Measurements from ENCODE around the gene AAK1. TPM values are rescaled to one million over a fixed set of nuclear protein-coding genes. Genes with fewer than 3 reads are reported as not detected.

Gene AAK1
- total and polyA plus RNA-seq, 2 experiments from 2014 or later = 39.0 to 52.4 TPM

DNA sequence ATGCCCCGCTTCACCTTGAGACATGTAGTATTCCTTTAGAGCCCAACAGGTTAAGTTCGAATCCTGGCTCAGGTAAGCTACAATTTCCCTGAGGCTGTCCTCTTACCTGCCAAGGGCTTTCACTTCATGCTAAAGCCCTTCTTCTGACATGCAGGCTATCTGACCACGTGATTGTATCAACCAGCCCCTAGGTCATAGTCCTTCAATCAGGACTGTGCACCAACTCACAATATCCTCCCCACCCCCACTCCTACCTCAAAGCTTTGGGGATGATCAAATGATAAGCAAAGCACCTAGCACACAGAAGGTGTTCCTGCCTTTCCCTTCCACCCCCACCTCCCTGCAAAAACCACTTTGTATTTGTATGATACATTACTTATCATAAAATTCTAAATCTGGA is 78.9 kb downstream of the AAK1 start (continued):
- TF ChIP-seq, protein P1, sequence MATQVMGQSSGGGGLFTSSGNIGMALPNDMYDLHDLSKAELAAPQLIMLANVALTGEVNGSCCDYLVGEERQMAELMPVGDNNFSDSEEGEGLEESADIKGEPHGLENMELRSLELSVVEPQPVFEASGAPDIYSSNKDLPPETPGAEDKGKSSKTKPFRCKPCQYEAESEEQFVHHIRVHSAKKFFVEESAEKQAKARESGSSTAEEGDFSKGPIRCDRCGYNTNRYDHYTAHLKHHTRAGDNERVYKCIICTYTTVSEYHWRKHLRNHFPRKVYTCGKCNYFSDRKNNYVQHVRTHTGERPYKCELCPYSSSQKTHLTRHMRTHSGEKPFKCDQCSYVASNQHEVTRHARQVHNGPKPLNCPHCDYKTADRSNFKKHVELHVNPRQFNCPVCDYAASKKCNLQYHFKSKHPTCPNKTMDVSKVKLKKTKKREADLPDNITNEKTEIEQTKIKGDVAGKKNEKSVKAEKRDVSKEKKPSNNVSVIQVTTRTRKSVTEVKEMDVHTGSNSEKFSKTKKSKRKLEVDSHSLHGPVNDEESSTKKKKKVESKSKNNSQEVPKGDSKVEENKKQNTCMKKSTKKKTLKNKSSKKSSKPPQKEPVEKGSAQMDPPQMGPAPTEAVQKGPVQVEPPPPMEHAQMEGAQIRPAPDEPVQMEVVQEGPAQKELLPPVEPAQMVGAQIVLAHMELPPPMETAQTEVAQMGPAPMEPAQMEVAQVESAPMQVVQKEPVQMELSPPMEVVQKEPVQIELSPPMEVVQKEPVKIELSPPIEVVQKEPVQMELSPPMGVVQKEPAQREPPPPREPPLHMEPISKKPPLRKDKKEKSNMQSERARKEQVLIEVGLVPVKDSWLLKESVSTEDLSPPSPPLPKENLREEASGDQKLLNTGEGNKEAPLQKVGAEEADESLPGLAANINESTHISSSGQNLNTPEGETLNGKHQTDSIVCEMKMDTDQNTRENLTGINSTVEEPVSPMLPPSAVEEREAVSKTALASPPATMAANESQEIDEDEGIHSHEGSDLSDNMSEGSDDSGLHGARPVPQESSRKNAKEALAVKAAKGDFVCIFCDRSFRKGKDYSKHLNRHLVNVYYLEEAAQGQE (IDR thresholded peaks at IDR 0.05; ENCODE audit: unreplicated experiment) = no peak
- TF ChIP-seq EZH2phosphoT487 (IDR thresholded peaks at IDR 0.05; ENCODE audit: unreplicated experiment) (no peak), STAT1 (IDR thresholded peaks at IDR 0.05; ENCODE audit: unreplicated experiment) (no peak), ZNF331 (CRISPR knock-in tag; IDR thresholded peaks at IDR 0.05; ENCODE audit: low read depth) (no peak), EZH2 (IDR thresholded peaks at IDR 0.05; ENCODE audit: low read depth, unreplicated experiment) (no peak)

DNA sequence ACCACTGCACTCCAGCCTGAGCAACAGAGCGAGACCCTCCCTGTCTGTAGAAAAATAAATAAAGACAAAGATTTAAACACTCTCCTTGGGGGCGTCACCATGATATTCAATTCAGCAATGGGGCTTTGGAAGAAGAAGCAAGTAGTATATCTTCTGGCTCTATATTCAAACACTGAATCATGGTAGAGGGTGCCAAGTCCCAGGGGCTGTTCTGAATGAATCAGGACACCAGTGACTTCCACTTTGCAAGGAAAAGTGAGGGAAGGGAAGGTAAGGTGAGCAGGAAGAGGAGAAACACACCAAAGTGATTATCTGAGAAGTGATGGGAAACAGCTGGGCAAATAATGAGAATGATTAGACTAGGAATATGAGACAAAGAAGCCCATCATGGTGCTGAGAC is 80.5 kb downstream of the AAK1 start:
- Histone ChIP-seq H3K9me2 (ENCODE audit: insufficient read depth) (no peaks in the 10 kb centered on the region), H4K20me1 (replicated peaks; ENCODE audit: insufficient read depth) (no peaks in the 10 kb centered on the region; the same call in 1 of the 2 replicates), H3F3A (replicated peaks; ENCODE audit: low read depth) (no peaks in the 10 kb centered on the region), H3K27me3 (ENCODE audit: insufficient read depth) (no peaks in the 10 kb centered on the region), H3K36me3 (ENCODE audit: insufficient read depth) (no peaks in the 10 kb centered on the region), H3K27ac (ENCODE audit: low read depth) (no peak overlapping the region), H3K79me2 (replicated peaks; ENCODE audit: insufficient read depth) (peaks cover 23% of the 10 kb centered on the region), H3K4me1 (ENCODE audit: insufficient read depth) (peaks cover 13% of the 10 kb centered on the region; the same call in 1 of the 2 replicates), H2AFZ (no peak overlapping the region), H3K4me3 (no peak overlapping the region), H3K4me2 (no peak overlapping the region)
- Mint-ChIP-seq H3K27ac (no peak overlapping the region), H3K27me3 (ENCODE audit: insufficient read depth, low read depth, poor library complexity) (no peaks in the 10 kb centered on the region), H3K4me3 (no peak overlapping the region), H3K4me1 (peaks cover 11% of the 10 kb centered on the region), H3K9me3 (no peaks in the 10 kb centered on the region), H3K36me3 (ENCODE audit: low read depth) (no peaks in the 10 kb centered on the region)
- no peak for DNase-seq (ENCODE audit: low spot score)
- no peak for ATAC-seq
- TF ChIP-seq, protein P2, sequence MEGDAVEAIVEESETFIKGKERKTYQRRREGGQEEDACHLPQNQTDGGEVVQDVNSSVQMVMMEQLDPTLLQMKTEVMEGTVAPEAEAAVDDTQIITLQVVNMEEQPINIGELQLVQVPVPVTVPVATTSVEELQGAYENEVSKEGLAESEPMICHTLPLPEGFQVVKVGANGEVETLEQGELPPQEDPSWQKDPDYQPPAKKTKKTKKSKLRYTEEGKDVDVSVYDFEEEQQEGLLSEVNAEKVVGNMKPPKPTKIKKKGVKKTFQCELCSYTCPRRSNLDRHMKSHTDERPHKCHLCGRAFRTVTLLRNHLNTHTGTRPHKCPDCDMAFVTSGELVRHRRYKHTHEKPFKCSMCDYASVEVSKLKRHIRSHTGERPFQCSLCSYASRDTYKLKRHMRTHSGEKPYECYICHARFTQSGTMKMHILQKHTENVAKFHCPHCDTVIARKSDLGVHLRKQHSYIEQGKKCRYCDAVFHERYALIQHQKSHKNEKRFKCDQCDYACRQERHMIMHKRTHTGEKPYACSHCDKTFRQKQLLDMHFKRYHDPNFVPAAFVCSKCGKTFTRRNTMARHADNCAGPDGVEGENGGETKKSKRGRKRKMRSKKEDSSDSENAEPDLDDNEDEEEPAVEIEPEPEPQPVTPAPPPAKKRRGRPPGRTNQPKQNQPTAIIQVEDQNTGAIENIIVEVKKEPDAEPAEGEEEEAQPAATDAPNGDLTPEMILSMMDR (conservative IDR thresholded peaks at IDR 0.05; ENCODE audit: low read depth in 2 of 2) = no peak
- TF ChIP-seq STAT1 (IDR thresholded peaks at IDR 0.05; ENCODE audit: unreplicated experiment) = no peak
- TF ChIP-seq ZNF331 (CRISPR knock-in tag; IDR thresholded peaks at IDR 0.05; ENCODE audit: low read depth) = no peak
- TF ChIP-seq, protein P3, sequence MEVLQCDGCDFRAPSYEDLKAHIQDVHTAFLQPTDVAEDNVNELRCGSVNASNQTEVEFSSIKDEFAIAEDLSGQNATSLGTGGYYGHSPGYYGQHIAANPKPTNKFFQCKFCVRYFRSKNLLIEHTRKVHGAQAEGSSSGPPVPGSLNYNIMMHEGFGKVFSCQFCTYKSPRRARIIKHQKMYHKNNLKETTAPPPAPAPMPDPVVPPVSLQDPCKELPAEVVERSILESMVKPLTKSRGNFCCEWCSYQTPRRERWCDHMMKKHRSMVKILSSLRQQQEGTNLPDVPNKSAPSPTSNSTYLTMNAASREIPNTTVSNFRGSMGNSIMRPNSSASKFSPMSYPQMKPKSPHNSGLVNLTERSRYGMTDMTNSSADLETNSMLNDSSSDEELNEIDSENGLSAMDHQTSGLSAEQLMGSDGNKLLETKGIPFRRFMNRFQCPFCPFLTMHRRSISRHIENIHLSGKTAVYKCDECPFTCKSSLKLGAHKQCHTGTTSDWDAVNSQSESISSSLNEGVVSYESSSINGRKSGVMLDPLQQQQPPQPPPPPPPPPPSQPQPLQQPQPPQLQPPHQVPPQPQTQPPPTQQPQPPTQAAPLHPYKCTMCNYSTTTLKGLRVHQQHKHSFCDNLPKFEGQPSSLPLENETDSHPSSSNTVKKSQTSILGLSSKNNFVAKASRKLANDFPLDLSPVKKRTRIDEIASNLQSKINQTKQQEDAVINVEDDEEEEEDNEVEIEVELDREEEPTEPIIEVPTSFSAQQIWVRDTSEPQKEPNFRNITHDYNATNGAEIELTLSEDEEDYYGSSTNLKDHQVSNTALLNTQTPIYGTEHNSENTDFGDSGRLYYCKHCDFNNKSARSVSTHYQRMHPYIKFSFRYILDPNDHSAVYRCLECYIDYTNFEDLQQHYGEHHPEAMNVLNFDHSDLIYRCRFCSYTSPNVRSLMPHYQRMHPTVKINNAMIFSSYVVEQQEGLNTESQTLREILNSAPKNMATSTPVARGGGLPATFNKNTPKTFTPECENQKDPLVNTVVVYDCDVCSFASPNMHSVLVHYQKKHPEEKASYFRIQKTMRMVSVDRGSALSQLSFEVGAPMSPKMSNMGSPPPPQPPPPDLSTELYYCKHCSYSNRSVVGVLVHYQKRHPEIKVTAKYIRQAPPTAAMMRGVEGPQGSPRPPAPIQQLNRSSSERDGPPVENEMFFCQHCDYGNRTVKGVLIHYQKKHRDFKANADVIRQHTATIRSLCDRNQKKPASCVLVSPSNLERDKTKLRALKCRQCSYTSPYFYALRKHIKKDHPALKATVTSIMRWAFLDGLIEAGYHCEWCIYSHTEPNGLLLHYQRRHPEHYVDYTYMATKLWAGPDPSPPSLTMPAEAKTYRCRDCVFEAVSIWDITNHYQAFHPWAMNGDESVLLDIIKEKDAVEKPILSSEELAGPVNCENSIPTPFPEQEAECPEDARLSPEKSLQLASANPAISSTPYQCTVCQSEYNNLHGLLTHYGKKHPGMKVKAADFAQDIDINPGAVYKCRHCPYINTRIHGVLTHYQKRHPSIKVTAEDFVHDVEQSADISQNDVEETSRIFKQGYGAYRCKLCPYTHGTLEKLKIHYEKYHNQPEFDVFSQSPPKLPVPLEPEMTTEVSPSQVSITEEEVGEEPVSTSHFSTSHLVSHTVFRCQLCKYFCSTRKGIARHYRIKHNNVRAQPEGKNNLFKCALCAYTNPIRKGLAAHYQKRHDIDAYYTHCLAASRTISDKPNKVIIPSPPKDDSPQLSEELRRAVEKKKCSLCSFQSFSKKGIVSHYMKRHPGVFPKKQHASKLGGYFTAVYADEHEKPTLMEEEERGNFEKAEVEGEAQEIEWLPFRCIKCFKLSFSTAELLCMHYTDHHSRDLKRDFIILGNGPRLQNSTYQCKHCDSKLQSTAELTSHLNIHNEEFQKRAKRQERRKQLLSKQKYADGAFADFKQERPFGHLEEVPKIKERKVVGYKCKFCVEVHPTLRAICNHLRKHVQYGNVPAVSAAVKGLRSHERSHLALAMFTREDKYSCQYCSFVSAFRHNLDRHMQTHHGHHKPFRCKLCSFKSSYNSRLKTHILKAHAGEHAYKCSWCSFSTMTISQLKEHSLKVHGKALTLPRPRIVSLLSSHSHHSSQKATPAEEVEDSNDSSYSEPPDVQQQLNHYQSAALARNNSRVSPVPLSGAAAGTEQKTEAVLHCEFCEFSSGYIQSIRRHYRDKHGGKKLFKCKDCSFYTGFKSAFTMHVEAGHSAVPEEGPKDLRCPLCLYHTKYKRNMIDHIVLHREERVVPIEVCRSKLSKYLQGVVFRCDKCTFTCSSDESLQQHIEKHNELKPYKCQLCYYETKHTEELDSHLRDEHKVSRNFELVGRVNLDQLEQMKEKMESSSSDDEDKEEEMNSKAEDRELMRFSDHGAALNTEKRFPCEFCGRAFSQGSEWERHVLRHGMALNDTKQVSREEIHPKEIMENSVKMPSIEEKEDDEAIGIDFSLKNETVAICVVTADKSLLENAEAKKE (CRISPR knock-in tag; IDR thresholded peaks at IDR 0.05) = no peak
- TF ChIP-seq, protein P4, sequence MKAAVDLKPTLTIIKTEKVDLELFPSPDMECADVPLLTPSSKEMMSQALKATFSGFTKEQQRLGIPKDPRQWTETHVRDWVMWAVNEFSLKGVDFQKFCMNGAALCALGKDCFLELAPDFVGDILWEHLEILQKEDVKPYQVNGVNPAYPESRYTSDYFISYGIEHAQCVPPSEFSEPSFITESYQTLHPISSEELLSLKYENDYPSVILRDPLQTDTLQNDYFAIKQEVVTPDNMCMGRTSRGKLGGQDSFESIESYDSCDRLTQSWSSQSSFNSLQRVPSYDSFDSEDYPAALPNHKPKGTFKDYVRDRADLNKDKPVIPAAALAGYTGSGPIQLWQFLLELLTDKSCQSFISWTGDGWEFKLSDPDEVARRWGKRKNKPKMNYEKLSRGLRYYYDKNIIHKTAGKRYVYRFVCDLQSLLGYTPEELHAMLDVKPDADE (IDR thresholded peaks at IDR 0.05) = no peak
- TF ChIP-seq, protein P1 (IDR thresholded peaks at IDR 0.05; ENCODE audit: unreplicated experiment) = no peak

Measured in GM23338 (cell line).